WTC11 (cell line): ENCODE data around the gene TWIST2.

Experiments used
- CREB1 ChIP-seq: sonication (generic); formaldehyde crosslinking; IDR thresholded peaks from 2 replicates; pipeline ENCODE4 v1.8.0; 2023; ENCODE audit warnings: mild to moderate bottlenecking, missing genetic modification reagents
- CREM ChIP-seq: sonication (generic); formaldehyde crosslinking; IDR thresholded peaks from 2 replicates; pipeline ENCODE4 v1.8.1; 2022; ENCODE audit warnings: mild to moderate bottlenecking, missing genetic modification reagents, moderate library complexity
- JUN ChIP-seq: sonication (generic); formaldehyde crosslinking; IDR thresholded peaks from 2 replicates; pipeline ENCODE4 v1.8.0; 2023; ENCODE audit warnings: mild to moderate bottlenecking, missing genetic modification reagents
- NFE2L1 ChIP-seq: sonication (generic); formaldehyde crosslinking; IDR thresholded peaks from 2 replicates; pipeline ENCODE4 v1.8.1; 2023; ENCODE audit warnings: missing genetic modification reagents
- SP1 ChIP-seq: sonication (generic); formaldehyde crosslinking; conservative IDR thresholded peaks from 2 replicates; pipeline ENCODE4 v1.8.1; 2022; ENCODE audit warnings: missing genetic modification reagents
- ZNF121 ChIP-seq: sonication (generic); formaldehyde crosslinking; IDR thresholded peaks from 2 replicates; pipeline ENCODE4 v1.8.0; 2023; ENCODE audit warnings: missing genetic modification reagents
- ZNF263 ChIP-seq: sonication (generic); formaldehyde crosslinking; IDR thresholded peaks from 2 replicates; pipeline ENCODE4 v1.8.1; 2022; ENCODE audit warnings: low read depth, mild to moderate bottlenecking, moderate library complexity, missing genetic modification reagents
- TF ChIP-seq, protein P1 (sequence below): fragments of 200-600 bp; IDR thresholded peaks from 2 replicates; pipeline ENCODE4 v1.8.0; 2022; ENCODE audit warnings: antibody characterized with exemption
- TF ChIP-seq, protein P2 (sequence below): sonication (generic); formaldehyde crosslinking; IDR thresholded peaks from 2 replicates; pipeline ENCODE4 v1.8.0; 2022; ENCODE audit warnings: mild to moderate bottlenecking, missing genetic modification reagents
- TF ChIP-seq, protein P3 (sequence below): fragments of 250-450 bp; sonication (Bioruptor Pico); IDR thresholded peaks from 2 replicates; pipeline ENCODE4 v1.9.0; 2021; ENCODE audit warnings: mild to moderate bottlenecking, borderline replicate concordance
- TF ChIP-seq, protein P4 (sequence below): sonication (generic); formaldehyde crosslinking; IDR thresholded peaks from 2 replicates; pipeline ENCODE4 v1.8.1; 2023; ENCODE audit warnings: mild to moderate bottlenecking, missing genetic modification reagents, moderate library complexity
- TF ChIP-seq, protein P5 (sequence below): sonication (generic); formaldehyde crosslinking; conservative IDR thresholded peaks from 2 replicates; pipeline ENCODE4 v1.8.1; 2022; ENCODE audit warnings: mild to moderate bottlenecking, missing genetic modification reagents

DNA sequence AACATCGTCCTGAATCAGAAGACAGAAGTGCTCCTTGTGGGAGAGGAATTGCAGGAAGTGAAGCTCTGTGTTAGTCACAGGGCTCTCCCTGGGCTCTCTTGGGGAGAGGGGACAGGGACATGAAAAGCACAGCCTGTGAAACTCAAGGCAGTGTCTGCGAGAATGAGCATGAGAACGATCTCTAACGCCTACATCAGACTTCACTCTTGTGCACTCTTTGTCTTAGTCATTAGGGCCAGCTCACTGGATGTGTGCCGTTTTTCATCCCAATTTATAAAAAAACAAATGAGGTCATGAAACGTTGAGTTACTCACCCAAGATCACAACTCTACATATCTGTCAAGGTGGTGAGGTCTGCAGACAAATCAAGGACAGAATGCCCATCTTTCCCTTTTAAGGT is 27.0 kb upstream of the TWIST2 start:
- TF ChIP-seq, protein P1, sequence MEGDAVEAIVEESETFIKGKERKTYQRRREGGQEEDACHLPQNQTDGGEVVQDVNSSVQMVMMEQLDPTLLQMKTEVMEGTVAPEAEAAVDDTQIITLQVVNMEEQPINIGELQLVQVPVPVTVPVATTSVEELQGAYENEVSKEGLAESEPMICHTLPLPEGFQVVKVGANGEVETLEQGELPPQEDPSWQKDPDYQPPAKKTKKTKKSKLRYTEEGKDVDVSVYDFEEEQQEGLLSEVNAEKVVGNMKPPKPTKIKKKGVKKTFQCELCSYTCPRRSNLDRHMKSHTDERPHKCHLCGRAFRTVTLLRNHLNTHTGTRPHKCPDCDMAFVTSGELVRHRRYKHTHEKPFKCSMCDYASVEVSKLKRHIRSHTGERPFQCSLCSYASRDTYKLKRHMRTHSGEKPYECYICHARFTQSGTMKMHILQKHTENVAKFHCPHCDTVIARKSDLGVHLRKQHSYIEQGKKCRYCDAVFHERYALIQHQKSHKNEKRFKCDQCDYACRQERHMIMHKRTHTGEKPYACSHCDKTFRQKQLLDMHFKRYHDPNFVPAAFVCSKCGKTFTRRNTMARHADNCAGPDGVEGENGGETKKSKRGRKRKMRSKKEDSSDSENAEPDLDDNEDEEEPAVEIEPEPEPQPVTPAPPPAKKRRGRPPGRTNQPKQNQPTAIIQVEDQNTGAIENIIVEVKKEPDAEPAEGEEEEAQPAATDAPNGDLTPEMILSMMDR, result no peak
- TF ChIP-seq NFE2L1 (no peak), CREB1 (CRISPR knock-in tag) (no peak), JUN (CRISPR knock-in tag) (no peak), ZNF121 (CRISPR knock-in tag) (no peak), ZNF263 (CRISPR knock-in tag) (no peak), CREM (CRISPR knock-in tag) (no peak), SP1 (no peak)
- TF ChIP-seq, protein P2, sequence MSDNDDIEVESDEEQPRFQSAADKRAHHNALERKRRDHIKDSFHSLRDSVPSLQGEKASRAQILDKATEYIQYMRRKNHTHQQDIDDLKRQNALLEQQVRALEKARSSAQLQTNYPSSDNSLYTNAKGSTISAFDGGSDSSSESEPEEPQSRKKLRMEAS, result no peak
- TF ChIP-seq, protein P3, sequence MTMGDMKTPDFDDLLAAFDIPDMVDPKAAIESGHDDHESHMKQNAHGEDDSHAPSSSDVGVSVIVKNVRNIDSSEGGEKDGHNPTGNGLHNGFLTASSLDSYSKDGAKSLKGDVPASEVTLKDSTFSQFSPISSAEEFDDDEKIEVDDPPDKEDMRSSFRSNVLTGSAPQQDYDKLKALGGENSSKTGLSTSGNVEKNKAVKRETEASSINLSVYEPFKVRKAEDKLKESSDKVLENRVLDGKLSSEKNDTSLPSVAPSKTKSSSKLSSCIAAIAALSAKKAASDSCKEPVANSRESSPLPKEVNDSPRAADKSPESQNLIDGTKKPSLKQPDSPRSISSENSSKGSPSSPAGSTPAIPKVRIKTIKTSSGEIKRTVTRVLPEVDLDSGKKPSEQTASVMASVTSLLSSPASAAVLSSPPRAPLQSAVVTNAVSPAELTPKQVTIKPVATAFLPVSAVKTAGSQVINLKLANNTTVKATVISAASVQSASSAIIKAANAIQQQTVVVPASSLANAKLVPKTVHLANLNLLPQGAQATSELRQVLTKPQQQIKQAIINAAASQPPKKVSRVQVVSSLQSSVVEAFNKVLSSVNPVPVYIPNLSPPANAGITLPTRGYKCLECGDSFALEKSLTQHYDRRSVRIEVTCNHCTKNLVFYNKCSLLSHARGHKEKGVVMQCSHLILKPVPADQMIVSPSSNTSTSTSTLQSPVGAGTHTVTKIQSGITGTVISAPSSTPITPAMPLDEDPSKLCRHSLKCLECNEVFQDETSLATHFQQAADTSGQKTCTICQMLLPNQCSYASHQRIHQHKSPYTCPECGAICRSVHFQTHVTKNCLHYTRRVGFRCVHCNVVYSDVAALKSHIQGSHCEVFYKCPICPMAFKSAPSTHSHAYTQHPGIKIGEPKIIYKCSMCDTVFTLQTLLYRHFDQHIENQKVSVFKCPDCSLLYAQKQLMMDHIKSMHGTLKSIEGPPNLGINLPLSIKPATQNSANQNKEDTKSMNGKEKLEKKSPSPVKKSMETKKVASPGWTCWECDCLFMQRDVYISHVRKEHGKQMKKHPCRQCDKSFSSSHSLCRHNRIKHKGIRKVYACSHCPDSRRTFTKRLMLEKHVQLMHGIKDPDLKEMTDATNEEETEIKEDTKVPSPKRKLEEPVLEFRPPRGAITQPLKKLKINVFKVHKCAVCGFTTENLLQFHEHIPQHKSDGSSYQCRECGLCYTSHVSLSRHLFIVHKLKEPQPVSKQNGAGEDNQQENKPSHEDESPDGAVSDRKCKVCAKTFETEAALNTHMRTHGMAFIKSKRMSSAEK, result no peak
- TF ChIP-seq, protein P4, sequence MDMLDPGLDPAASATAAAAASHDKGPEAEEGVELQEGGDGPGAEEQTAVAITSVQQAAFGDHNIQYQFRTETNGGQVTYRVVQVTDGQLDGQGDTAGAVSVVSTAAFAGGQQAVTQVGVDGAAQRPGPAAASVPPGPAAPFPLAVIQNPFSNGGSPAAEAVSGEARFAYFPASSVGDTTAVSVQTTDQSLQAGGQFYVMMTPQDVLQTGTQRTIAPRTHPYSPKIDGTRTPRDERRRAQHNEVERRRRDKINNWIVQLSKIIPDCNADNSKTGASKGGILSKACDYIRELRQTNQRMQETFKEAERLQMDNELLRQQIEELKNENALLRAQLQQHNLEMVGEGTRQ, result no peak
- TF ChIP-seq, protein P5, sequence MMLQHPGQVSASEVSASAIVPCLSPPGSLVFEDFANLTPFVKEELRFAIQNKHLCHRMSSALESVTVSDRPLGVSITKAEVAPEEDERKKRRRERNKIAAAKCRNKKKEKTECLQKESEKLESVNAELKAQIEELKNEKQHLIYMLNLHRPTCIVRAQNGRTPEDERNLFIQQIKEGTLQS (CRISPR knock-in tag), result no peak
